IMR-90 (cell line): ENCODE data around the gene JMJD6.

Source experiments
- BHLHE40 ChIP-seq: fragments of 150-350 bp; IDR thresholded peaks from 2 replicates; pipeline ENCODE4 v1.6.1; 2016; ENCODE audit warnings: mild to moderate bottlenecking, low read depth, low read length
- CEBPB ChIP-seq: IDR thresholded peaks from 2 replicates; pipeline ENCODE4 v1.6.1; 2012; ENCODE audit warnings: low read depth, low read length, improper control_type of control experiment
- CTCF ChIP-seq: conservative IDR thresholded peaks from 2 replicates; pipeline ENCODE4 v1.5.1; 2012; ENCODE audit warnings: mild to moderate bottlenecking, low read depth, low read length, improper control_type of control experiment
- FOS ChIP-seq: fragments of 150-350 bp; IDR thresholded peaks from 2 replicates; pipeline ENCODE4 v1.6.1; 2016; ENCODE audit warnings: low read depth, low read length
- MAFK ChIP-seq: IDR thresholded peaks from 2 replicates; pipeline ENCODE4 v1.6.1; 2012; ENCODE audit warnings: low read depth, low read length, improper control_type of control experiment
- MAZ ChIP-seq: IDR thresholded peaks from 2 replicates; pipeline ENCODE4 v1.6.1; 2012; ENCODE audit warnings: low read depth, mild to moderate bottlenecking, low read length, improper control_type of control experiment, moderate library complexity, borderline replicate concordance
- MXI1 ChIP-seq: IDR thresholded peaks from 2 replicates; pipeline ENCODE4 v1.6.1; 2012; ENCODE audit warnings: low read depth, mild to moderate bottlenecking, low read length, moderate library complexity, borderline replicate concordance
- NFE2L2 ChIP-seq: fragments of 150-350 bp; IDR thresholded peaks from 2 replicates; pipeline ENCODE4 v1.6.1; 2016; ENCODE audit warnings: low read depth, mild to moderate bottlenecking, low read length
- POLR2A ChIP-seq: IDR thresholded peaks from 2 replicates; pipeline ENCODE4 v1.6.1; 2012; ENCODE audit warnings: mild to moderate bottlenecking, low read depth, low read length
- RAD21 ChIP-seq: IDR thresholded peaks from 2 replicates; pipeline ENCODE4 v1.6.1; 2012; ENCODE audit warnings: low read length, improper control_type of control experiment
- RFX5 ChIP-seq: IDR thresholded peaks from 2 replicates; pipeline ENCODE4 v1.8.0; 2012; ENCODE audit warnings: low read depth, mild to moderate bottlenecking, low read length, moderate library complexity
- SMC3 ChIP-seq: fragments of 150-350 bp; IDR thresholded peaks from 2 replicates; pipeline ENCODE4 v1.6.1; 2016; ENCODE audit warnings: low read depth, mild to moderate bottlenecking, antibody characterized with exemption, low read length, moderate library complexity
- USF2 ChIP-seq: fragments of 150-350 bp; IDR thresholded peaks from 2 replicates; pipeline ENCODE4 v1.6.1; 2017; ENCODE audit warnings: mild to moderate bottlenecking, antibody characterized with exemption, low read length, low read depth
- TF ChIP-seq, protein P1 (sequence below): fragments of 150-350 bp; IDR thresholded peaks from 2 replicates; pipeline ENCODE4 v1.6.1; 2016; ENCODE audit warnings: low read depth, mild to moderate bottlenecking, low read length, moderate library complexity, borderline replicate concordance

DNA sequence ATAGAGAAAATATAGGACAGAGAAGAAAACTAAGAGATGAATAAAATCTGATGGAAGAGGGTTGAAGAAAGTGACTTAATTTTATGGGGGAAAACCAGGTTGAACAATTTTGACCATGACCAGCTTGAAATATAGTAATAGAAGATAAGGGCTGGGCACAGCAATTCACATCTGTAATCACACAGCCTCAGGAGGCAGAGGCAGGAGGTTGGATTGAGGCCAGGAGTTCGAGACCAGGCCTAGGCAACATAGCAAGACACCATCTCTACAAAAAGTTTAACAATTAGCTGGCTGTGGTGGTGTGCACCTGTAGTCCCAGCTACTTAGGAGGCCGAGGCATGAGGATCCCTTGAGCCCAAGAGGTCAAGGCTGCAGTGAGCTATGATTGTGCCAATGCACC is 24.3 kb downstream of the JMJD6 start:
- TF ChIP-seq CTCF (no peak), SMC3 (no peak), CEBPB (no peak), POLR2A (no peak), RAD21 (no peak), USF2 (no peak), BHLHE40 (no peak), NFE2L2 (no peak), MAFK (no peak), MXI1 (no peak), MAZ (no peak), RFX5 (no peak), FOS (no peak)
- TF ChIP-seq, protein P1, sequence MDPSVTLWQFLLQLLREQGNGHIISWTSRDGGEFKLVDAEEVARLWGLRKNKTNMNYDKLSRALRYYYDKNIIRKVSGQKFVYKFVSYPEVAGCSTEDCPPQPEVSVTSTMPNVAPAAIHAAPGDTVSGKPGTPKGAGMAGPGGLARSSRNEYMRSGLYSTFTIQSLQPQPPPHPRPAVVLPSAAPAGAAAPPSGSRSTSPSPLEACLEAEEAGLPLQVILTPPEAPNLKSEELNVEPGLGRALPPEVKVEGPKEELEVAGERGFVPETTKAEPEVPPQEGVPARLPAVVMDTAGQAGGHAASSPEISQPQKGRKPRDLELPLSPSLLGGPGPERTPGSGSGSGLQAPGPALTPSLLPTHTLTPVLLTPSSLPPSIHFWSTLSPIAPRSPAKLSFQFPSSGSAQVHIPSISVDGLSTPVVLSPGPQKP: no peak
